ENCODE data around the gene BOK. TPM values are rescaled to one million over a fixed set of nuclear protein-coding genes. Genes with fewer than 3 reads are reported as not detected.

Gene BOK
- total RNA-seq, 1 experiment from 2014 or later: 41.5 TPM

GRCh38 chr2:241514986-241515737 lies 43.4 kb upstream of the BOK start:
- ATAC-seq (no peak), DNase-seq (ENCODE audit: low read depth, low spot score) (no peak)
- BruUV-seq (replicated peaks): no TSS peak
- no peak overlapping the region for H3K9ac ChIP-seq (ENCODE audit: low read length)
- ChIA-PET POLR2A (interaction anchor here (0.6 to 1.2 kb wide), 2 partner anchors 39 to 114 kb away, joined by 3 read pairs; no protein-coding TSS in a partner anchor), CTCF (no interaction called here), RAD21 (ENCODE audit: low non-redundant PET in 1 of 2, low total read pairs in 2 of 2, uncharacterized antibody in 2 of 2, unreplicated experiment in 2 of 2) (no interaction called here)
- no peaks in the 10 kb centered on the region for H3K9me2 ChIP-seq (ENCODE audit: insufficient read depth)
- H3K27ac ChIP-seq (ENCODE audit: low read depth, low read length): no peak overlapping the region
- no peak overlapping the region for H2AFZ ChIP-seq (ENCODE audit: low read depth, low read length, poor library complexity, severe bottlenecking)
- H3K27me3 ChIP-seq (ENCODE audit: insufficient read depth, low read length): 0 out of 2 replicates have a peak, but pooled peaks cover 3% of the 10 kb centered on the region
- no peak overlapping the region for H3K4me3 ChIP-seq (replicated peaks in 1 of 2; ENCODE audit: low read depth in 1 of 2, low read length in 2 of 2)
- H3K36me3 ChIP-seq (ENCODE audit: control insufficient read depth in 1 of 2, insufficient read depth in 2 of 2, low read length in 2 of 2): no peaks in the 10 kb centered on the region
- no peaks in the 10 kb centered on the region for H3K4me1 ChIP-seq (ENCODE audit: control insufficient read depth in 1 of 2, insufficient read depth in 2 of 2, low read length in 2 of 2)
- TF ChIP-seq EGR1 (IDR thresholded peaks at IDR 0.05; ENCODE audit: low read depth) (no peak), ATF3 (IDR thresholded peaks at IDR 0.05) (no peak), POLR2AphosphoS5 (IDR thresholded peaks at IDR 0.05; ENCODE audit: low read depth, low read length) (no peak), CEBPB (IDR thresholded peaks at IDR 0.05; ENCODE audit: low read depth) (no peak), YY1 (IDR thresholded peaks at IDR 0.05; ENCODE audit: extremely low read depth, insufficient replicate concordance, low read depth, low read length) (no peak), ZNF274 (IDR thresholded peaks at IDR 0.05; ENCODE audit: low read depth, low read length) (no peak), SIN3A (IDR thresholded peaks at IDR 0.05; ENCODE audit: low read depth) (no peak), JUND (IDR thresholded peaks at IDR 0.05) (no peak), RAD21 (IDR thresholded peaks at IDR 0.05; ENCODE audit: low read depth) (no peak), CTCF (IDR thresholded peaks at IDR 0.05 in 2 of 3, conservative IDR thresholded peaks at IDR 0.05 in 1 of 3; ENCODE audit: borderline replicate concordance in 1 of 3, insufficient read depth in 1 of 3, low read depth in 2 of 3, low read length in 2 of 3) (no peak), ZFX (IDR thresholded peaks at IDR 0.05) (no peak), CBX3 (IDR thresholded peaks at IDR 0.05; ENCODE audit: low read depth) (no peak), POLR2A (IDR thresholded peaks at IDR 0.05; ENCODE audit: borderline replicate concordance, extremely low read depth, insufficient read depth, insufficient read length) (no peak), MAX (IDR thresholded peaks at IDR 0.05) (no peak), TCF7L2 (IDR thresholded peaks at IDR 0.05; ENCODE audit: borderline replicate concordance, extremely low read depth, insufficient read depth, insufficient read length) (no peak), ELF1 (IDR thresholded peaks at IDR 0.05; ENCODE audit: borderline replicate concordance, low read depth) (no peak), SP1 (IDR thresholded peaks at IDR 0.05; ENCODE audit: low read depth) (no peak)
- peaks cover 0 to 6% of the 10 kb centered on the region in 2 experiments; a peak in 1 of 4 replicates for H3K9me3 ChIP-seq (ENCODE audit: control insufficient read depth in 1 of 2, insufficient read depth in 1 of 2, low read depth in 1 of 2, low read length in 2 of 2)
- no peak overlapping the region for H3K4me2 ChIP-seq (ENCODE audit: low read length)
- intact Hi-C loops (cut with micrococcal nuclease): no loop called here
- H4K20me1 ChIP-seq (ENCODE audit: insufficient read depth): no peaks in the 10 kb centered on the region
- no peaks in the 10 kb centered on the region for H3K79me2 ChIP-seq (ENCODE audit: insufficient read depth, low read length)

Measured in HCT116 (cell line).